Adrenal gland (tissue), 5 donors: ENCODE measurements around the gene CBY2.

Source experiments
- CTCF ChIP-seq, 6 experiments: fragments of 450-650 bp in 4 of 6; fragments of 200-600 bp in 2 of 6; sonication (generic) in 1 of 6; IDR thresholded peaks; 1 replicate in 5 of 6; 2 replicates in 1 of 6; pipeline versions ENCODE4 v1.5.1 to v1.8.0; 2016 to 2021; ENCODE audit warnings: antibody characterized with exemption in 6 of 6, mild to moderate bottlenecking in 2 of 6, moderate library complexity in 1 of 6
- POLR2A ChIP-seq, 2 donors: fragments of 450-650 bp; IDR thresholded peaks; one replicate each; pipeline ENCODE4 v1.6.1; 2017; ENCODE audit warnings: antibody characterized with exemption in 2 of 2, mild to moderate bottlenecking in 2 of 2, moderate library complexity in 1 of 2
- donor health status: DM: no; HTN: no; CAD: no.

GRCh38 chr13:45752510-45752909, 50.4 kb downstream of the CBY2 start:
- no peak for TF ChIP-seq POLR2A (IDR thresholded peaks at IDR 0.05)
- TF ChIP-seq CTCF (IDR thresholded peaks at IDR 0.05) = no peak
